NCI-H2227 (cell line): ENCODE data around the gene KIRREL3.

Experiments used
- DNase-seq: peaks from one replicate; lab custom pipeline; 2025; ENCODE audit not compliant: unreplicated experiment; lab: John Stamatoyannopoulos, UW

Gene KIRREL3

GRCh38 chr11:126747315-126747714 lies 253.3 kb downstream of the KIRREL3 start:
- DNase-seq: no peak

GRCh38 chr11:126746443-126746842 lies 254.1 kb downstream of the KIRREL3 start:
- DNase-seq: no peak

GRCh38 chr11:126744699-126745098 lies 255.9 kb downstream of the KIRREL3 start:
- DNase-seq: no peak

GRCh38 chr11:126743628-126744027 lies 256.9 kb downstream of the KIRREL3 start:
- DNase-seq: no peak

GRCh38 chr11:126742582-126742981 lies 258.0 kb downstream of the KIRREL3 start:
- DNase-seq: no peak

- no peak for DNase-seq
Observed at GRCh38 chr11:126740846-126741245, 259.7 kb downstream of the KIRREL3 start.

- DNase-seq: no peak
Observed at GRCh38 chr11:126739499-126740145, 260.9 kb downstream of the KIRREL3 start.

GRCh38 chr11:126738295-126739031 lies 262.1 kb downstream of the KIRREL3 start:
- no peak for DNase-seq

- no peak for DNase-seq
Observed at GRCh38 chr11:126736682-126737572, 263.6 kb downstream of the KIRREL3 start.

GRCh38 chr11:126734752-126735151 lies 265.8 kb downstream of the KIRREL3 start:
- DNase-seq: no peak

- no peak for DNase-seq
Observed at GRCh38 chr11:126733685-126734084, 266.9 kb downstream of the KIRREL3 start.

GRCh38 chr11:126732981-126733380 lies 267.6 kb downstream of the KIRREL3 start:
- no peak for DNase-seq

GRCh38 chr11:126731576-126732142 lies 268.9 kb downstream of the KIRREL3 start:
- DNase-seq: no peak

GRCh38 chr11:126727381-126727780 lies 273.2 kb downstream of the KIRREL3 start:
- no peak for DNase-seq

- no peak for DNase-seq
Observed at GRCh38 chr11:126725521-126725920, 275.0 kb downstream of the KIRREL3 start.

GRCh38 chr11:126725043-126725442 lies 275.5 kb downstream of the KIRREL3 start:
- DNase-seq: no peak

- no peak for DNase-seq
Observed at GRCh38 chr11:126723665-126724045, 276.9 kb downstream of the KIRREL3 start.

GRCh38 chr11:126722956-126723664 lies 277.5 kb downstream of the KIRREL3 start:
- DNase-seq: no peak

- DNase-seq: no peak
Observed at GRCh38 chr11:126722006-126722736, 278.4 kb downstream of the KIRREL3 start.
